CD8-positive, alpha-beta memory T cell (primary cell): Measurements from ENCODE around the gene SCEL. TPM values are rescaled to one million over a fixed set of nuclear protein-coding genes. Genes with fewer than 3 reads are reported as not detected.

Experiments used
- CTCF ChIA-PET: fragments of 350-600 bp; sonication (Branson Sonifier 250); formaldehyde crosslinking; loops from one replicate; lab custom pipeline; 2021; ENCODE audit warnings: antibody characterized with exemption; lab: Charles Lee
- POLR2A ChIA-PET: fragments of 350-600 bp; sonication (Branson Sonifier 250); formaldehyde crosslinking; loops from one replicate; lab custom pipeline; 2021; ENCODE audit warnings: antibody characterized with exemption; lab: Charles Lee
- DNase-seq, 5 donors: peaks; one replicate each; pipeline versions ENCODE4 v3.0.0 to v3.0.0-alpha.2; 2020 to 2022; ENCODE audit warnings: mixed read lengths in 1 of 5
- H3K27ac ChIP-seq: one replicate; pipeline ENCODE4 v1.7.0; 2013; ENCODE audit warnings: low read depth, mild to moderate bottlenecking, low read length, moderate library complexity
- H3K27me3 ChIP-seq: 2 replicates; pipeline ENCODE4 v1.7.0; 2013; ENCODE audit warnings: low read length, mild to moderate bottlenecking; ENCODE audit not compliant: insufficient read depth, poor library complexity, severe bottlenecking
- H3K36me3 ChIP-seq: 2 replicates; pipeline ENCODE4 v1.7.0; 2013; ENCODE audit warnings: mild to moderate bottlenecking, low read length, moderate library complexity; ENCODE audit not compliant: insufficient read depth
- H3K4me1 ChIP-seq: 2 replicates; pipeline ENCODE4 v1.7.0; 2013; ENCODE audit warnings: mild to moderate bottlenecking, low read length, moderate library complexity; ENCODE audit not compliant: insufficient read depth
- H3K4me3 ChIP-seq: 2 replicates; pipeline ENCODE4 v1.7.0; 2013; ENCODE audit warnings: mild to moderate bottlenecking, low read length
- H3K9me3 ChIP-seq: 2 replicates; pipeline ENCODE4 v1.7.0; 2013; ENCODE audit warnings: mild to moderate bottlenecking, low read length
- H3K27ac Mint-ChIP-seq, 8 donors: one replicate each; pipeline ENCODE4 v1.8.0; 2020 to 2021; ENCODE audit warnings: mixed read lengths in 8 of 8, mild to moderate bottlenecking in 6 of 8, inconsistent platforms in 3 of 8, moderate library complexity in 3 of 8
- H3K27me3 Mint-ChIP-seq, 2 donors: one replicate each; pipeline ENCODE4 v1.8.0; 2020 to 2021; ENCODE audit warnings: mixed read lengths in 2 of 2, mild to moderate bottlenecking in 1 of 2, moderate library complexity in 1 of 2
- H3K36me3 Mint-ChIP-seq, 3 donors: one replicate each; pipeline ENCODE4 v1.8.0; 2020 to 2021; ENCODE audit warnings: mixed read lengths in 3 of 3, inconsistent platforms in 1 of 3, mild to moderate bottlenecking in 1 of 3
- H3K4me1 Mint-ChIP-seq, 3 donors: one replicate each; pipeline ENCODE4 v1.8.0; 2020 to 2021; ENCODE audit warnings: mixed read lengths in 3 of 3, inconsistent platforms in 1 of 3, mild to moderate bottlenecking in 1 of 3
- H3K4me3 Mint-ChIP-seq, 7 donors: one replicate each; pipeline ENCODE4 v1.8.0; 2020 to 2021; ENCODE audit warnings: mixed read lengths in 7 of 7, mild to moderate bottlenecking in 6 of 7, moderate library complexity in 4 of 7, inconsistent platforms in 2 of 7
- H3K9me3 Mint-ChIP-seq, 5 donors: one replicate each; pipeline ENCODE4 v1.8.0; 2020 to 2022; ENCODE audit warnings: mixed read lengths in 5 of 5, mild to moderate bottlenecking in 3 of 5, moderate library complexity in 2 of 5, inconsistent platforms in 1 of 5
- polyA plus RNA-seq: library from polyadenylated mRNA; unstranded; fragments of 300-500 nt; fragmentation: Illumina TruSeq; gene quantifications from one replicate; pipeline ENCODE4 v1.2.3, GENCODE V29; 2021
- total RNA-seq, 2 experiments: library from RNA; stranded (reverse); gene quantifications; one replicate each; pipeline ENCODE4 v1.2.3, GENCODE V29; 2021

SCEL gene
- total and polyA plus RNA-seq, 3 experiments from 2014 or later, result not detected

DNA sequence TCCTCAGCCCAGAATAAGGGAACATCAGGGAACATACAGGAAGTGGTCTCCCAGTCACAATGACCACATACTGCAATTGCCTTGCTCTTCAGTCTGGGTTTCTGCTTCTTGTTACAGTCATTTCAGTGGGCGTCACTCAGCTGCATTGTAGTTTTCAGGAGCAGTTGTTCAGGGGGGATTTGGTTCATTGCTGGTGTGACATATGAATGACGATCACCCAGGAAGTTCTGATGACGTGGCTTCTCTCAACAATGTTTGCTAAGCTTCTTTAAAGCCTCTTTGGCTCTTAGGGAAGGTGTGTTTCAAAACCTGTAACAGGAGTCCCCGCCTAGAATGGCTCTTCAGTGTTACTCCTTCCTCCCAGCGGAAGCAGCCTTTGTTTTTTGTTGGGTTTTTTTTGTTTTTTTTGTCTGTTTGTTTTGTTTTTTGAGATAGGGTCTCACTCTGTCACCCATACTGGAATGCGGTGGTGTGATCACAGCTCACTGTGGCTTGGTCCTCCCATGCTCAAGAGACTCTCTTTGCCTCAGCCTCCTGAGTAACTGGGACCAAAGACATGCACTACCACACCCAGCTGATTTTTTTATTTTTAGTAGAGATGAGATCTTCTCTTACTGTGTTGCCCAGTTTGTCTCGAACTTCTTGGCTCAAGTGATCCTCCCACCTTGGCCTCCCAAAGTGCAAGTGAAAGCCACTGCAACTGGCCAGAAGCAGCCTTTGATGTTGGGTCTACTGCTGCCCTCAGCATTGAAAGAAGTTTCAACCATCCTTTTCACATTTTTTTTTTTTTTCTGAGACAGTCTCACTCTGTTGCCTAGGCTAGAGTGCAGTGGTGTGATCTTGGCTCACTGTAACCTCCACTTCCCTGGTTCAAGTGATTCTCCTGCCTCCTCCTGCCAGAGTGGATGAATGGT lies 1.4 kb upstream of the SCEL start:
- Mint-ChIP-seq H3K4me3 (no peak overlapping the region), H3K4me1 (no peaks in the 10 kb centered on the region), H3K9me3 (no peaks in the 10 kb centered on the region), H3K36me3 (no peaks in the 10 kb centered on the region), H3K27ac (no peak overlapping the region), H3K27me3 (peaks cover 8 to 25% of the 10 kb centered on the region in 2 donors)
- no peaks in the 10 kb centered on the region for H3K27me3 ChIP-seq
- ChIA-PET CTCF (no interaction called here), POLR2A (no interaction called here)
- no peaks in the 10 kb centered on the region for H3K36me3 ChIP-seq
- no peak overlapping the region for H3K27ac ChIP-seq
- H3K9me3 ChIP-seq, result no peaks in the 10 kb centered on the region
- H3K4me3 ChIP-seq, result no peak overlapping the region
- no peak for DNase-seq
- no peaks in the 10 kb centered on the region for H3K4me1 ChIP-seq

DNA sequence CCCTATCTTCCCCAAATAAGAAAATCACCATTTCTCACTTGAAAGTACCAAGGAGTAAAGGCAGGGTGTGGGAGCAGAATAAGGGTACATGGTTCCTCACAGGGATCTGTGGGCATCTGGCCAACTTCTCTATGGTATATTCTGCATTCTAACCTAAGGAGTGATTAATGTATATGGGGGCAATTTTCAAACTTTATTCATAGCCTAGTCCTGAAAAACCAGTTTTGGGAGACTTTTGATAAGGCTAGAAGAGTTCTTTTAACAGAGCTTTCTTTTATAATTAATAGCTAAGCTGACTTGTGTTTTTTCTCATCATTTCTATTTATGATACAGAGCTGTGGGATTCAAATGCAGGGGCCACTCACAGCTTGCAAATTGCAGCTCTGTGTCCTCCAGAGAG lies 852 bp downstream of the SCEL start:
- Mint-ChIP-seq H3K9me3 (no peaks in the 10 kb centered on the region), H3K27me3 (peaks cover 8 to 38% of the 10 kb centered on the region in 2 donors), H3K36me3 (no peaks in the 10 kb centered on the region), H3K27ac (no peak overlapping the region), H3K4me3 (no peak overlapping the region), H3K4me1 (no peaks in the 10 kb centered on the region)
- Histone ChIP-seq H3K9me3 (no peaks in the 10 kb centered on the region), H3K36me3 (no peaks in the 10 kb centered on the region), H3K27me3 (no peaks in the 10 kb centered on the region), H3K4me1 (no peaks in the 10 kb centered on the region), H3K27ac (no peak overlapping the region), H3K4me3 (no peak overlapping the region)
- ChIA-PET POLR2A (no interaction called here), CTCF (no interaction called here)
- no peak for DNase-seq

DNA sequence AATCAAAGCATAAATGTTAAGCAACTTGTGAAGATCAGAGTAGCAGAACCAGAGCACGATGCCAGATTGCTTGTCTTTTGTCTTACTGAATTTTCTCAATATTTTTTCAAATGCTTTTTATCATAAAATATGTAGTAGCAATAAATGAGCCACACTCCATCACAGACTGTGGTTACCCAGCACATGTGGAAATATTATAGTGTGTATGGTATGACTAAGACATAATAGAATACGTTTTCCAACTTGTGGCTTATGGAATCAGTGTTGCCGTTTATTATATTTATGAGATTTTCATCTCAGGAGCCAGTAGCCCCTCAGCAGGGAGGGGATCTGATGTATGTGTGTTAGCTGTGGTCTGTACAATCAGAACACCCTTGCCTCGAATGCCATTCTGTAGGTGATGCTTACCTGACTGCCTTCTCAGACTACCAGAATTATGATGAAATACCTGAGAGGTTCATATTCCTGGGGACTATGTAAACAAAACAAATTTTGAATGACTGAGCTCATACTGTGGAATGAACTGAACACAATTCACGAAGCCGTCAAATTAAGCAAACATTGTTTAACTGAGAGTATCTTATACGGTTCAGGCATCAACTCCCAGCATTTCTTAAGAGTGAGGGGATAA lies 1.9 kb downstream of the SCEL start:
- POLR2A ChIA-PET, result no interaction called here
- peaks cover 8 to 38% of the 10 kb centered on the region in 2 donors for H3K27me3 Mint-ChIP-seq
- H3K4me1 Mint-ChIP-seq, result no peaks in the 10 kb centered on the region

DNA sequence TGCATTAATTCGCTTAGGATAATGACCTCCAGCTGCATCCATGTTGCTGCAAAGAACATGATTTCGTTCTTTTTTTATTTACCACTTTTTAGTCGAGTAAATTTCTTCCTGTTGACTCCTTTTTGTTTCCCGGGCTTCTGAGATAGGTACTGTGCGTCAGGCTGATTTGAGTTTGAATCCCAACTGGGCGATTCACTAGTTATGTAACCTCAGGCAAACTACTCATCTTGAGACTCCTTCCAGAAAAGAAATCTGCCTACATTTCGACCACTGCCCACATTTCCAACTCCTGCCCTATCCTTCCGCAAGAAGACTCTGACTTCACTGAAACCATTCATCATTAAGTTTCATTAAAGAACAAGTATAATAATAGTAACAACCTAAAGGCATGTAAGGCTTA lies 8.2 kb downstream of the SCEL start:
- H3K4me1 Mint-ChIP-seq, result no peaks in the 10 kb centered on the region
- H3K36me3 Mint-ChIP-seq, result no peaks in the 10 kb centered on the region
- Histone ChIP-seq H3K36me3 (no peaks in the 10 kb centered on the region), H3K27me3 (no peaks in the 10 kb centered on the region), H3K4me3 (no peak overlapping the region), H3K4me1 (no peaks in the 10 kb centered on the region), H3K27ac (no peak overlapping the region), H3K9me3 (no peaks in the 10 kb centered on the region)
- peaks cover 8 to 35% of the 10 kb centered on the region in 2 donors for H3K27me3 Mint-ChIP-seq
- CTCF ChIA-PET, result no interaction called here
- no peak overlapping the region for H3K4me3 Mint-ChIP-seq
- no peak overlapping the region for H3K27ac Mint-ChIP-seq
- H3K9me3 Mint-ChIP-seq, result no peaks in the 10 kb centered on the region
- POLR2A ChIA-PET, result no interaction called here
- no peak for DNase-seq

More for the DNA sequence above, 1.9 kb downstream of the SCEL start:
- H3K27ac Mint-ChIP-seq, result no peak overlapping the region
- Histone ChIP-seq H3K27me3 (no peaks in the 10 kb centered on the region), H3K27ac (no peak overlapping the region), H3K4me3 (no peak overlapping the region), H3K4me1 (no peaks in the 10 kb centered on the region), H3K9me3 (no peaks in the 10 kb centered on the region), H3K36me3 (no peaks in the 10 kb centered on the region)
- no peak overlapping the region for H3K4me3 Mint-ChIP-seq
- no peaks in the 10 kb centered on the region for H3K9me3 Mint-ChIP-seq
- no peak for DNase-seq
- no peaks in the 10 kb centered on the region for H3K36me3 Mint-ChIP-seq
- CTCF ChIA-PET, result interaction anchor here (0.8 kb wide), 1 partner anchor 8 kb away, joined by 3 read pairs; no protein-coding TSS in a partner anchor

GRCh38 chr13:77544355-77544754 lies 8.8 kb downstream of the SCEL start:
- no peaks in the 10 kb centered on the region for H3K9me3 Mint-ChIP-seq
- no peak overlapping the region for H3K4me3 Mint-ChIP-seq
- no peak overlapping the region for H3K4me3 ChIP-seq
- no peaks in the 10 kb centered on the region for H3K36me3 ChIP-seq
- H3K27ac Mint-ChIP-seq, result no peak overlapping the region
- H3K4me1 ChIP-seq, result no peaks in the 10 kb centered on the region
- no peaks in the 10 kb centered on the region for H3K4me1 Mint-ChIP-seq
- DNase-seq, result no peak
- no peak overlapping the region for H3K27ac ChIP-seq
- ChIA-PET CTCF (no interaction called here), POLR2A (no interaction called here)
- H3K27me3 ChIP-seq, result no peaks in the 10 kb centered on the region
- H3K27me3 Mint-ChIP-seq, result peaks cover 6 to 32% of the 10 kb centered on the region in 2 donors
- no peaks in the 10 kb centered on the region for H3K36me3 Mint-ChIP-seq
- no peaks in the 10 kb centered on the region for H3K9me3 ChIP-seq

DNA sequence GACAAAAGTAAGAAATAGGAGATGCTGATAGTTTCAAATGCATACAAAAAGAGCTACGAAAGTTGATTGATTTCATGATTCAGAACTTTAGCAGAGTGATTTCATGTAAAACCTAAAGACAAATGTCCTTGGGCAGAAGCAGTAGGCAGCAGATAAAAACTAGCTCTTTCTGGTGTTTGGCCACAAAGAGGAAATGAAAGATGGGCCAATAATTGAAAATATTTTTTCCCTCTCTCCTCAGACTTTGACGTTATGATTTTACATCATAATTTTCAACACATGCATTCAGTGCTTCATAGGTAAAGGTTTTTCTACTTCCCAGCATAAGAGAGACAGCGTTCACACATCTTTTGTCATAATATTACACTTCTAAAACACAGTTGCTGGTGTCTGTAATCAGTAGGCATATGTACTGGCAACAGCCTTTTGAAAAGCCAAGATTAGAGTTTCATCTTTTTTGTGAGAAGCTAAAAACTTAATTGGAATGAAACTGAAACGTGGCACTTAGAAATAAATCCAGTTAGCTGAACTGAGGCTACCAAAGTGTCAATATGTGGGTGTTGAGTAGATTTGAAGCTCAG lies 9.3 kb downstream of the SCEL start:
- no peak for DNase-seq
- no peak overlapping the region for H3K4me3 ChIP-seq
- ChIA-PET CTCF (no interaction called here), POLR2A (no interaction called here)
- no peak overlapping the region for H3K27ac ChIP-seq
- H3K27me3 ChIP-seq, result no peaks in the 10 kb centered on the region
- H3K36me3 Mint-ChIP-seq, result no peaks in the 10 kb centered on the region
- no peaks in the 10 kb centered on the region for H3K9me3 Mint-ChIP-seq
- H3K27me3 Mint-ChIP-seq, result peaks cover 6 to 33% of the 10 kb centered on the region in 2 donors
- H3K27ac Mint-ChIP-seq, result no peak overlapping the region
- no peak overlapping the region for H3K4me3 Mint-ChIP-seq
- H3K9me3 ChIP-seq, result no peaks in the 10 kb centered on the region
- H3K4me1 ChIP-seq, result no peaks in the 10 kb centered on the region
- H3K4me1 Mint-ChIP-seq, result no peaks in the 10 kb centered on the region
- no peaks in the 10 kb centered on the region for H3K36me3 ChIP-seq

DNA sequence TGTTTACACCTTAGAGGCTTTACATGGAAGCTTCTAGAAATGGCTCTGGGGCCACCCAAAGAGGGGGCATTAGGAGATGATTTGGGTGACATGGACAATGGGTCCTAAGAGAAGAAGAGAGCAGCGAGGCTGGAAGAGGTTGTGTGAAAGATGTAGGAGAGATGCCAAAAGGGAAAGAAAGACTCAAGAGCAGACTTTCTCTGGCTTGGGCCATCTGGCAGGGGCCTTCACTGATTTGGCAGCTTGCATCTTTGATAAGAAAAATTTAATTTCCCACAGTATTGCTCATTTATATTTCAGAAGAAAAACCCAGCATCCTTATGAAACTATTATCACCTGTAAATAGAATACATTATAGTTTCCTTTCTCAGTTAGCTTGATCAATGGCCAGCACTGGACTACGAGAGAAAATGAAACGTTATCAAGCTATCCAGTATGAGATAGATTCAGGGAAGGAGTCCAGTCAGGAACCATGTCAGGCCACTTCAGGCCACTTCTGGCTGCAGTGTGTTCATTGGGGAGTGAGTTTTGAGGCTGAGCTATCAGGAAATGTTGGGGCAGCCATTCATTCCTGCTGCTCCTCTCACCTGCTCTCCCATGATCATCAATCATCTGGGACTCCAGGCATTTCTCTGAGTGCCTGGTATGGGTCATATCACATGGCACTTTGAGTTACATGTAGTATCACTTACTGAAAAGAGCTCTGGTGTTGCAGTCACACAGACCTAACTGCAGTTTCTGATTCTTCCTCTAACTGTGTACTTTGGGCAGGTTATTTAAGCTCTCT lies 10.3 kb downstream of the SCEL start:
- no peaks in the 10 kb centered on the region for H3K36me3 Mint-ChIP-seq
- H3K27me3 Mint-ChIP-seq, result peaks cover 6 to 23% of the 10 kb centered on the region in 2 donors
- Histone ChIP-seq H3K9me3 (no peaks in the 10 kb centered on the region), H3K27me3 (no peaks in the 10 kb centered on the region), H3K36me3 (no peaks in the 10 kb centered on the region), H3K4me1 (no peaks in the 10 kb centered on the region), H3K4me3 (no peak overlapping the region), H3K27ac (no peak overlapping the region)
- CTCF ChIA-PET, result no interaction called here
- no peak overlapping the region for H3K27ac Mint-ChIP-seq
- H3K4me3 Mint-ChIP-seq, result no peak overlapping the region
- no peaks in the 10 kb centered on the region for H3K4me1 Mint-ChIP-seq
- DNase-seq, result no peak
- H3K9me3 Mint-ChIP-seq, result no peaks in the 10 kb centered on the region
- POLR2A ChIA-PET, result no interaction called here
